KMS-11 (cell line): ENCODE results near the gene BHLHA9.

Experiments used
- H2AFZ ChIP-seq: fragments of 200-600 bp; sonication (generic); 2 replicates; pipeline ENCODE4 v1.6.1; 2016; ENCODE audit warnings: antibody characterized with exemption, mixed run types, low read depth
- H3K27ac ChIP-seq: fragments of 200-600 bp; sonication (generic); 2 replicates; pipeline ENCODE4 v1.6.1; 2016; ENCODE audit warnings: mild to moderate bottlenecking, mixed run types
- H3K27me3 ChIP-seq: fragments of 200-600 bp; sonication (generic); 2 replicates; pipeline ENCODE4 v1.6.1; 2017; ENCODE audit warnings: mild to moderate bottlenecking, low read depth, mixed run types, moderate library complexity; ENCODE audit not compliant: insufficient read depth
- H3K36me3 ChIP-seq: fragments of 200-600 bp; sonication (generic); 2 replicates; pipeline ENCODE4 v1.6.1; 2017; ENCODE audit warnings: mild to moderate bottlenecking, mixed run types; ENCODE audit not compliant: insufficient read depth
- H3K4me1 ChIP-seq: fragments of 200-600 bp; sonication (generic); 2 replicates; pipeline ENCODE4 v1.6.1; 2016; ENCODE audit warnings: mild to moderate bottlenecking, low read depth, mixed run types; ENCODE audit not compliant: poor library complexity, severe bottlenecking
- H3K4me2 ChIP-seq: fragments of 200-600 bp; sonication (generic); 2 replicates; pipeline ENCODE4 v1.7.0; 2016; ENCODE audit warnings: mild to moderate bottlenecking, mixed run types
- H3K4me3 ChIP-seq: fragments of 200-600 bp; sonication (generic); IDR thresholded peaks from 2 replicates; pipeline ENCODE4 v1.6.1; 2017; ENCODE audit warnings: low read depth, low read length, mixed read lengths; ENCODE audit not compliant: insufficient read depth
- H3K79me2 ChIP-seq: fragments of 200-600 bp; sonication (generic); 2 replicates; pipeline ENCODE4 v1.6.1; 2016; ENCODE audit warnings: low read depth, mixed run types; ENCODE audit not compliant: insufficient read depth
- H3K9ac ChIP-seq: fragments of 200-600 bp; sonication (generic); 2 replicates; pipeline ENCODE4 v1.6.1; 2016; ENCODE audit warnings: mild to moderate bottlenecking, mixed run types
- H4K20me1 ChIP-seq: fragments of 200-600 bp; sonication (generic); 2 replicates; pipeline ENCODE4 v1.6.1; 2016; ENCODE audit warnings: mild to moderate bottlenecking, mixed run types; ENCODE audit not compliant: insufficient read depth
- CTCF ChIP-seq: fragments of 200-600 bp; sonication (generic); conservative IDR thresholded peaks from 2 replicates; pipeline ENCODE4 v1.6.1; 2017; ENCODE audit warnings: low read depth, mild to moderate bottlenecking, antibody characterized with exemption, low read length, moderate library complexity, mixed read lengths

Gene BHLHA9

GRCh38 chr17:1270210-1271029, at the start of gene BHLHA9:
BHLHA9 (plus strand) TSS chr17:1270444; CDS start chr17:1270564, 120 bp downstream.
- no peak within 1 kb of the TSS for H3K4me3 ChIP-seq
- H3K36me3 ChIP-seq, result no peaks in the 10 kb centered on the region
- H3K27ac ChIP-seq, result no peak within 1 kb of the TSS
- H4K20me1 ChIP-seq, result no peaks in the 10 kb centered on the region
- H2AFZ ChIP-seq, result no peak within 1 kb of the TSS
- H3K27me3 ChIP-seq, result peaks cover 50% of the 10 kb centered on the region; the same call in 1 of the 2 replicates
- no peak within 1 kb of the TSS for H3K4me2 ChIP-seq
- H3K79me2 ChIP-seq, result no peaks in the 10 kb centered on the region
- no peak for TF ChIP-seq CTCF
- H3K9ac ChIP-seq, result no peak within 1 kb of the TSS
- H3K4me1 ChIP-seq, result no peaks in the 10 kb centered on the region

- Histone ChIP-seq H3K79me2 (no peaks in the 10 kb centered on the region), H2AFZ (no peak overlapping the region), H3K27me3 (peaks cover 62% of the 10 kb centered on the region), H3K4me2 (no peak overlapping the region), H3K9ac (no peak overlapping the region), H3K4me1 (no peaks in the 10 kb centered on the region), H3K4me3 (no peak overlapping the region), H3K27ac (no peak overlapping the region), H4K20me1 (no peaks in the 10 kb centered on the region), H3K36me3 (no peaks in the 10 kb centered on the region)
- TF ChIP-seq CTCF, result no peak
Observed at GRCh38 chr17:1221209-1221608, 49.0 kb upstream of the BHLHA9 start.

DNA sequence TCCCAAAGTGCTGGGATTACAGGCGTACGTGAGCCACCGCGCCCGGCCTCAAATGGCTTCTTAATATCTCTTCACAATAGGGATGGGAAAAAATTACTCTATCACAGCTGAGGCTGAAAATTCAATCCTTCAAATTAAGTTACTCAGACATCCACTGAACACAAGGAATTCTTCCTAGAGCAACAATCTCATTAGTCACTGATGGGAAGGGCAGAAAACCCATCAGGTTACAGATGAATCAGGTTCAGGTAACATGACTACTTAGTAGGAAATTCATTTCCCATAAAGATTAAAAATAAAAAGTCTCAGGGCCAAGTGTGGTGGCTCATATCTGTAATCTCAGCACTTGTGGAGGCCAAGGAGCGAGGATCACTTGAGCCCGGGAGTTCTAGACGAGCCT, 47.9 kb upstream of the BHLHA9 start:
- H3K4me3 ChIP-seq, result no peak overlapping the region
- peaks cover 51% of the 10 kb centered on the region for H3K27me3 ChIP-seq
- no peak overlapping the region for H3K27ac ChIP-seq
- H3K4me1 ChIP-seq, result no peaks in the 10 kb centered on the region
- no peaks in the 10 kb centered on the region for H3K36me3 ChIP-seq
- no peaks in the 10 kb centered on the region for H3K79me2 ChIP-seq
- no peak overlapping the region for H3K4me2 ChIP-seq
- no peak overlapping the region for H2AFZ ChIP-seq
- no peak for TF ChIP-seq CTCF
- no peaks in the 10 kb centered on the region for H4K20me1 ChIP-seq
- no peak overlapping the region for H3K9ac ChIP-seq

DNA sequence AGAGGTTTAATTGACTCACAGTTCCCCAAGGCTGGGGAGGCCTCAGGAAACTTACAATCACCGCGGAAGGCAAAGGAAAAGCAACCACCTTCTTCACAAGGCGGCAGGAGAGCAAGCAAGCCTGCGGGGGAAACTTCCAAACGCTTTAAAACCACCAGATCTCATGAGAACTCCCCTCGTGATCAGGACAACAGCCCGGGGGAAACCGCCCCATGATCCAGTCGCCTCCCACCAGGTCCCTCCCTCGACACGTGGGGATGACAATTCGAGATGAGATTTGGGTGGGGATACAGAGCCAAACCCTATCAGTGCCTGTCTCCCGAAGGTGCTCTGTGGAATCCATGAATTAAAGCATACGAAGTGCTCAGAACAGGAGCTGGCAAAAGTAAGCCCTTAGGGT, 46.6 kb upstream of the BHLHA9 start:
- Histone ChIP-seq H3K36me3 (no peaks in the 10 kb centered on the region), H3K79me2 (no peaks in the 10 kb centered on the region), H3K27me3 (peaks cover 39% of the 10 kb centered on the region), H3K9ac (no peak overlapping the region), H3K4me1 (no peaks in the 10 kb centered on the region), H3K4me2 (no peak overlapping the region), H3K4me3 (no peak overlapping the region), H4K20me1 (no peaks in the 10 kb centered on the region), H2AFZ (no peak overlapping the region), H3K27ac (no peak overlapping the region)
- TF ChIP-seq CTCF, result no peak
